GM20000 (cell line): Measurements from ENCODE around the gene IL31RA.

ENCODE experiments used
- DNase-seq: peaks from one replicate; pipeline ENCODE4 v3.0.0; 2012; ENCODE audit warnings: low spot score
- TF ChIP-seq, protein P1 (sequence below): IDR thresholded peaks from 2 replicates; pipeline ENCODE4 v1.5.1; 2012; ENCODE audit warnings: mild to moderate bottlenecking, control low read depth; ENCODE audit errors: extremely low read depth, missing control alignments

Gene IL31RA

DNA sequence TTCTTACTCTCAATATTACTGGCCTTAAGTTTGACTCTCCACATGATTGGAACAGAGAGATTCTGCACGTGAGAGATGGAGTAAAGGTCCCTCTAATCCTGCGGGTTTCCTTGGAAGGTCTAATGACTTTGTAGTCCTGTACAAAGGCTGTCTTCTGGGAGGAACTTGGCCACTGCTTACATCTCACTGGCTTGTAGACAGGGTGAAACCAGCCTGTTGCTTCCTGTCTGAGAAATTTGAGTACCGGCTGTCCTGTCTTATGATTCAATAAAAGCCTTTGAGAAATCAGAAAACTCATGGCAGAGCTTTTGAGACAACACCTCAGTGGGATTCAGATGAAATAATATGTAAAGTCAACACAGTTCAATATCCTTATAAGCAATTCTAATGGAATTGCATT lies 43.0 kb downstream of the IL31RA start:
- TF ChIP-seq, protein P1, sequence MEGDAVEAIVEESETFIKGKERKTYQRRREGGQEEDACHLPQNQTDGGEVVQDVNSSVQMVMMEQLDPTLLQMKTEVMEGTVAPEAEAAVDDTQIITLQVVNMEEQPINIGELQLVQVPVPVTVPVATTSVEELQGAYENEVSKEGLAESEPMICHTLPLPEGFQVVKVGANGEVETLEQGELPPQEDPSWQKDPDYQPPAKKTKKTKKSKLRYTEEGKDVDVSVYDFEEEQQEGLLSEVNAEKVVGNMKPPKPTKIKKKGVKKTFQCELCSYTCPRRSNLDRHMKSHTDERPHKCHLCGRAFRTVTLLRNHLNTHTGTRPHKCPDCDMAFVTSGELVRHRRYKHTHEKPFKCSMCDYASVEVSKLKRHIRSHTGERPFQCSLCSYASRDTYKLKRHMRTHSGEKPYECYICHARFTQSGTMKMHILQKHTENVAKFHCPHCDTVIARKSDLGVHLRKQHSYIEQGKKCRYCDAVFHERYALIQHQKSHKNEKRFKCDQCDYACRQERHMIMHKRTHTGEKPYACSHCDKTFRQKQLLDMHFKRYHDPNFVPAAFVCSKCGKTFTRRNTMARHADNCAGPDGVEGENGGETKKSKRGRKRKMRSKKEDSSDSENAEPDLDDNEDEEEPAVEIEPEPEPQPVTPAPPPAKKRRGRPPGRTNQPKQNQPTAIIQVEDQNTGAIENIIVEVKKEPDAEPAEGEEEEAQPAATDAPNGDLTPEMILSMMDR, result no peak
- no peak for DNase-seq

DNA sequence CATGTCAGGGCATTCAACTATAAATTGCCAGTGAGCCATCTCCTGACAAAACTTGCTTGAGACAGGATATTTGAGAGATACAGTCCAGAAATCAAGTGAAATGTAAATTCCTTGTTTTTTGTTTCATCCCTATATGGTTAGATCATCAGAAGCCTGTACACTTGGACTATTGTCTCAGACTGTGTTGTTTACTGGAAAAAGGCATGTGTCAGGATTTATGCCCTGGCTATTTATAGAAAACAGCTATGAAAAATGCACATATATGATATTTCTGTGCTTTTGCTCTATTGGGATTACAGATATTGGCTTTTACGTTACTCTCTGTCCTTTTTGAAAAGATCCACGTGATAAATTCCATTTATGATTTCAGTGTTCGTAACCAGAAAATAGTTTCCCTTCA lies 44.2 kb downstream of the IL31RA start:
- TF ChIP-seq, protein P1, result no peak
- no peak for DNase-seq

DNA sequence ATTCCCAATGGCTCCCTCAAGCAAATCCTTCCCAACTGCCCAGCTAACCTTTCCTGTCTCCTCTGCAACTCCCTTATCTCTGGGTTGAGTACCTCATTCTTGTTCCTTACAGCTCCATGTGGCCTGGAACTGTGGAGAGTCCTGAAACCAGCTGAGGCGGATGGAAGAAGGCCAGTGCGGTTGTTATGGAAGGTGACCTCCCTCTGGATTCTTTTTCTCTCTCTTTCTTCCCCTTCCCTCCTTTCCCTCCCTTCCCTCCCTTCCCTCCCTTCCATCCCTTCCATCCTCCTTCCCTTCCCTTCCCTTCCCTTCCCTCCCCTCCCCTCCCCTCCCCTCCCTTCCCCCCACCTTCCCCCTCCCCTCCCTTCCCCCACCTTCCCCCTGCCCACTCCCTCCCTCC lies 45.1 kb downstream of the IL31RA start:
- no peak for DNase-seq
- TF ChIP-seq, protein P1, result no peak

DNA sequence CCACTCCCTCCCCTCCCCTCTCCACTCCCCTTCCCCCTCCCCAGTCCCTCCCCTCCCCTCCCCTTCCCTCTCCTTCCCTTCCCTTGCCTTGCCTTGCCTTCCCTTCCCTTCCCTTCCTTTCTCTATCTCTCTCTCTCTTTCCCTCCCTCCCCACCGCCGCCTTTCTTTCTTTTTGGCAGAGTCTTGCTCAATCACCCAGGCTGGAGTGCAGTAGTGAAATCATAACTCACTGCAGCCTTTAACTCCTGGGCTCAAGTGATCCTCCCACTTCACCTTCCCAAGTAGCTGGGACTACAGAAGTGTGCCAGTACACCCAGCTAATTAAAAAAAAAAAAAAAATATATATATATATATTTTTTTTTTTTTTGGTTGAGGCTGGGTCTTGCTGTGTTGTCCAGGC lies 45.5 kb downstream of the IL31RA start:
- no peak for DNase-seq
- TF ChIP-seq, protein P1, result no peak

DNA sequence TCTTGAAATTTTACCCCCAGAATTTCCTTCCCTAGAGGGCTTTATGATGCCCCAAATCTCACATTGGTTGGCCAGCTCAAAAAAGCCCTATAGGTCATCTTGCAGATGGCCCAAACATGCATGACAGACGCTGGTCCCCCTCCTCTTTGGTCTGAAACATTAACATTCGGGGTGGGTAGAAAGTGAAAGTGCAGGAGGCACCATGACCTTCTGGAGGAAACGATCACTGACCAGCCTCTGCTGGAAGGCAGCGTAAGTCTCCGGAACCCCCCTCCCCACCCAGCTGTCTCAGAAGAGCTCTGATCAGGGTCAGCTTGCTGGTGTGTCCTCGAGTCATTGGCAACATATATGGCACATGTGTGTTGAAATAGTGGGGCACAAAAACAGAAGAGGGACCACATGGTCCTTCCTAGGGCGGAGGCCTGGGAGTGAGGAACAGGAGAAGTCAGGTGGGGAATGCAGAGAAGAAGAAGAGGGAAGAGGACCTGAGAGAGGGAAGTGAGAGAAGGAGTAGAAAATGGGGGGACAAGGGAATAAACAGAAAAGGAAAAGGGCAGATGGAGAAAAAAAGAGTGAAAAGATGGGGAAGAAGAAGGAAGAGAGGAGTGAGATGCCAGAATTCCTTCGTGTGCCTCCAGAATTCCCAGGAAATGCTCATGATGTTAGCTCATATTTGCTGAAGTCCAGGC lies 46.2 kb downstream of the IL31RA start:
- no peak for DNase-seq
- TF ChIP-seq, protein P1, result no peak

DNA sequence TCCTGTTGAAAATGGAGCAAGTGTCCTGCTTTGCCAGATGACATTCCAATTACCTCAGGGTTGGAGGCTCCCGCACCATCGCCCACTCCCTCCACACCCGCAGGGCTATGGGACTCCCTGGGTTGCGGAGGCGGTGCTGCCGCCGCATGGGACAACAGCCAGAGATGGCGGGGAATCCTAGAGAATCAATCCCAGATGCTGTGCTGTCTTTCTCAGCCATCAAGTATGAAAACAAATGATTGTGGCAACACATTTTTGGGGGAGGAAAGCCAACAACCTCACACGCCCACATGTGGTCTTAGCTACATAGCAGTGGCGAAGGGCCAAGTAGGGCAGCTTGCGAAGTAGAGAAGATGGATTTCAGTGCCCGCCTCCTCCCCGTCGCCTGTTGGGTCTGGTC lies 46.7 kb downstream of the IL31RA start:
- TF ChIP-seq, protein P1, result no peak
- no peak for DNase-seq

DNA sequence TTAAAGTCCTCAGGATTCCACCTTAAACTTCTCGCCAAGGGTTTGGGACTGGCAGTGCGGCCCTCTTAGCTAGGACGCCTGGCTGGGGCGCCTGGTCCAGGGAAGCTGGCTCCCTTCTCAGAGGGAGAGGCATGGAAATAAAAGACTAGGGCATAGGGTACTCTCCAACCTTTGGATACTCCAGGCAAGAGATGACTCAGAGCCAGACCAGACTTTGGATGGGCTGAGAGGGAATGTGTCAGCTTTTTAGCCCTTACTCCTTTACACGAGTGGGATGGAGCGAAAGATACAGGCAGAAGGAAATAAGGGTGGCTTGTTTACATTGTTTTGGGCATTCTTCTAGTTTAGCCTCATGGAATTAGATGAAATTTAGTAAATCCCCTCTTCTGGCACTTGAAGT lies 48.2 kb downstream of the IL31RA start:
- TF ChIP-seq, protein P1, result no peak
- no peak for DNase-seq
